GM12878 (cell line): Measurements from ENCODE around the gene GALR3. TPM values are rescaled to one million over a fixed set of nuclear protein-coding genes. Genes with fewer than 3 reads are reported as not detected.

Experiments
- ATAC-seq: fragments of 200-7000 bp; cut with Tn5 transposase; 3 replicates; pipeline ENCODE4 v1.9.1; 2020; ENCODE audit warnings: mild to moderate bottlenecking, moderate library complexity
- BruUV-seq: library from RNA; stranded (reverse); fragments of 400-500 nt; replicated peaks from 2 replicates; lab custom pipeline; 2021; lab: Mats Ljungman, UMichigan
- CTCF ChIA-PET: fragments of 300-600 bp; sonication (Branson Sonifier 250); formaldehyde crosslinking; extraction: SDS; loops from one replicate; lab custom pipeline; 2021; ENCODE audit warnings: inconsistent platforms; lab: Yijun Ruan, JAX
- POLR2A ChIA-PET: fragments of 350-600 bp; formaldehyde crosslinking; extraction: SDS; loops from one replicate; lab custom pipeline; 2021; ENCODE audit warnings: inconsistent platforms; lab: Charles Lee
- RAD21 ChIA-PET: fragments of 300-600 bp; sonication (Branson Sonifier 250); formaldehyde crosslinking; loops from one replicate; lab custom pipeline; 2023; ENCODE audit warnings: antibody characterized with exemption; ENCODE audit not compliant: unreplicated experiment; lab: Charles Lee
- SMC1A ChIA-PET: fragments of 300-600 bp; sonication (Branson Sonifier 250); formaldehyde crosslinking; loops from one replicate; lab custom pipeline; 2023; ENCODE audit not compliant: unreplicated experiment, uncharacterized antibody; lab: Charles Lee
- DNase-seq: peaks from one replicate; pipeline ENCODE4 v3.0.0-alpha.2; 2011; ENCODE audit warnings: low read depth, low spot score
- FAIRE-seq: peaks from 3 replicates; lab custom pipeline; 2011; peaks lifted over from hg19 to GRCh38; lab: Jason Lieb, UNC
- H2AFZ ChIP-seq: 2 replicates; pipeline ENCODE4 v1.6.0; 2011; ENCODE audit warnings: low read depth, low read length, control low read depth; ENCODE audit not compliant: control insufficient read depth
- H3K27ac ChIP-seq: 2 replicates; pipeline ENCODE4 v1.5.1; 2011; ENCODE audit warnings: control low read depth; ENCODE audit not compliant: control insufficient read depth, insufficient read depth
- H3K27me3 ChIP-seq, 2 experiments: replicated peaks in 1 of 2; 2 replicates each; pipeline versions ENCODE4 v1.6.0 to v1.6.1; 2011; ENCODE audit warnings: low read length in 1 of 2; ENCODE audit not compliant: control insufficient read depth in 2 of 2, insufficient read depth in 2 of 2
- H3K36me3 ChIP-seq, 2 experiments: 2 replicates each; pipeline ENCODE4 v1.5.1; 2011; ENCODE audit warnings: low read length in 1 of 2; ENCODE audit not compliant: control insufficient read depth in 2 of 2, insufficient read depth in 2 of 2
- H3K4me1 ChIP-seq: 2 replicates; pipeline ENCODE4 v1.6.1; 2011; ENCODE audit warnings: mild to moderate bottlenecking, low read length, moderate library complexity, mixed read lengths; ENCODE audit not compliant: control insufficient read depth, insufficient read depth
- H3K4me2 ChIP-seq: 2 replicates; pipeline ENCODE4 v1.6.0; 2011; ENCODE audit warnings: control low read depth; ENCODE audit not compliant: control insufficient read depth, insufficient read depth
- H3K4me3 ChIP-seq: fragments of 200-600 bp; sonication (generic); 2 replicates; pipeline ENCODE4 v1.5.1; 2016
- H3K79me2 ChIP-seq: 2 replicates; pipeline ENCODE4 v1.6.0; 2011; ENCODE audit warnings: low read length; ENCODE audit not compliant: control insufficient read depth, insufficient read depth
- H3K9ac ChIP-seq: 2 replicates; pipeline ENCODE4 v1.8.0; 2011; ENCODE audit warnings: low read length, control low read depth, mixed read lengths; ENCODE audit not compliant: control insufficient read depth, insufficient read depth
- H3K9me3 ChIP-seq: replicated peaks from 3 replicates; pipeline ENCODE4 v1.5.1; 2011; ENCODE audit warnings: mild to moderate bottlenecking, low read length; ENCODE audit not compliant: control insufficient read depth, insufficient read depth
- H4K20me1 ChIP-seq: 2 replicates; pipeline ENCODE4 v1.6.0; 2011; ENCODE audit not compliant: control insufficient read depth, insufficient read depth
- ATF3 ChIP-seq: IDR thresholded peaks from 2 replicates; pipeline ENCODE4 v1.6.1; 2011; ENCODE audit warnings: low read depth, mild to moderate bottlenecking, low read length, moderate library complexity, borderline replicate concordance; ENCODE audit errors: extremely low read depth
- BCL3 ChIP-seq: IDR thresholded peaks from 2 replicates; pipeline ENCODE4 v1.6.1; 2011; ENCODE audit warnings: borderline replicate concordance, low read depth, mild to moderate bottlenecking, moderate library complexity, low read length; ENCODE audit not compliant: insufficient read depth, poor library complexity, severe bottlenecking
- CHD1 ChIP-seq: IDR thresholded peaks from 2 replicates; pipeline ENCODE4 v1.6.1; 2012; ENCODE audit warnings: low read depth, low read length, improper control_type of control experiment
- FOS ChIP-seq: IDR thresholded peaks from 3 replicates; pipeline ENCODE4 v1.6.1; 2011; ENCODE audit warnings: borderline replicate concordance; ENCODE audit not compliant: insufficient read length; ENCODE audit errors: extremely low read depth
- FOXM1 ChIP-seq: IDR thresholded peaks from 2 replicates; pipeline ENCODE4 v1.6.1; 2012; ENCODE audit warnings: low read depth, mild to moderate bottlenecking, inconsistent platforms, low read length, moderate library complexity
- MTA3 ChIP-seq: IDR thresholded peaks from 2 replicates; pipeline ENCODE4 v1.6.1; 2012; ENCODE audit warnings: low read length, inconsistent platforms, borderline replicate concordance
- PAX8 ChIP-seq: fragments of 450-650 bp; IDR thresholded peaks from 2 replicates; pipeline ENCODE4 v1.6.1; 2017; ENCODE audit warnings: mild to moderate bottlenecking, moderate library complexity
- RB1 ChIP-seq: fragments of 450-650 bp; formaldehyde crosslinking; IDR thresholded peaks from 2 replicates; pipeline ENCODE4 v1.6.1; 2017; ENCODE audit warnings: mild to moderate bottlenecking, borderline replicate concordance
- SMAD5 ChIP-seq: IDR thresholded peaks from 2 replicates; pipeline ENCODE4 v1.6.1; 2016; ENCODE audit warnings: antibody characterized with exemption, low read depth
- SMARCA5 ChIP-seq: fragments of 450-650 bp; IDR thresholded peaks from 2 replicates; pipeline ENCODE4 v1.6.1; 2017; ENCODE audit warnings: mild to moderate bottlenecking
- SREBF2 ChIP-seq: IDR thresholded peaks from 2 replicates; pipeline ENCODE4 v1.6.1; 2012; ENCODE audit warnings: mild to moderate bottlenecking, low read length
- TAF1 ChIP-seq: IDR thresholded peaks from 2 replicates; pipeline ENCODE4 v1.6.1; 2011; ENCODE audit warnings: mild to moderate bottlenecking, low read depth, low read length, borderline replicate concordance
- ZBTB4 ChIP-seq: fragments of 450-650 bp; formaldehyde crosslinking; IDR thresholded peaks from 2 replicates; pipeline ENCODE4 v1.4.0; 2022; ENCODE audit warnings: mild to moderate bottlenecking, moderate library complexity
- WGBS: methylation state at CpG from one replicate; pipeline ENCODE4 v1.1.6; 2016; ENCODE audit warnings: low lambda C conversion rate; ENCODE audit not compliant: insufficient replicate concordance, insufficient coverage; ENCODE audit errors: missing lambda C conversion rate; 5-methylcytosine and 5-hydroxymethylcytosine counted together
- in situ Hi-C: fragments of 300-500 bp; cut with MboI; formaldehyde crosslinking; loops from 9 replicates; pipeline ENCODE4 v1.14.3; 2018; ENCODE audit warnings: mixed read lengths
- intact Hi-C: fragments of 100-400 bp; cut with micrococcal nuclease; formaldehyde crosslinking; loops from one replicate; pipeline ENCODE4 v1.14.2; 2022; ENCODE audit not compliant: unreplicated experiment
- polyA plus RNA-seq, 11 experiments: library from polyadenylated mRNA; depleted of rRNA in 4 of 11; unstranded in 6 of 11; stranded (reverse) in 5 of 11; fragments of >200 nt; fragmentation: Nextera tagmentation in 4 of 11; fragmentation: Illumina TruSeq in 1 of 11; extraction: Ambion mirVana in 4 of 11; extraction: Trizol in 1 of 11; gene quantifications; 1 replicate in 1 of 11; 2 replicates in 10 of 11; pipeline versions ENCODE4 v1.2.1 to v1.2.3, GENCODE V29; 2011 to 2016; ENCODE audit warnings: inconsistent platforms in 2 of 11, missing spikeins in 2 of 11, low read depth in 1 of 11
- total RNA-seq, 4 experiments: library from RNA; depleted of rRNA in 3 of 4; stranded (reverse); fragments of >200 nt in 3 of 4; fragmentation: Illumina TruSeq in 1 of 4; extraction: Trizol in 1 of 4; gene quantifications; 2 replicates each; pipeline versions ENCODE4 v1.2.1 to v1.2.3, GENCODE V29; 2013 to 2021
- TF ChIP-seq, protein P1 (sequence below): IDR thresholded peaks from 2 replicates; pipeline ENCODE4 v1.6.1; 2012; ENCODE audit warnings: low read depth, low read length, improper control_type of control experiment
- TF ChIP-seq, protein P2 (sequence below): fragments of 450-650 bp; IDR thresholded peaks from 2 replicates; pipeline ENCODE4 v1.6.1; 2017; ENCODE audit warnings: low read depth, mild to moderate bottlenecking, moderate library complexity

The GALR3 gene
- total and polyA plus RNA-seq, 10 of the 15 experiments (the other 5 are each of a cell fraction or from before 2014, with no cell fraction given) = not detected

DNA sequence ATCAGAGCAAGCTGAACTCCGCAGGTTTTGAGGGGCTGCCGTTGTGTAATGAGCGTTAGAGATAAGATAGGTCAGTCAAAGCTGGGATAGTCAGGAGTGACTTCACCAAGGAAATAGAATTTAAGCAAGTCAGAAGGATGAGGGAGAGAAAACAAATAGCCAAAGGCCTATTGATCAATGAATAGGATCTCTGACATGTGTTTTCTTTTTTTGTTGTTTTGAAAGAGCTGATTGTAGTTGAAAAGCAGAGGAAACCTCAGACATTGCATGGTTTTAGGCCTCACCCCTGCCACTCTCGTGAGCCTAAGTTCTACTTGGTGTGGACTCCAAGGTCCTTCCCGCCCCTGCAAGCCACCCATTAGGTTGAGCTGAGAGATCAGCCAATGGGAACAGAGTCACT, 29.2 kb downstream of the GALR3 start (continued):
- TF ChIP-seq, protein P1, sequence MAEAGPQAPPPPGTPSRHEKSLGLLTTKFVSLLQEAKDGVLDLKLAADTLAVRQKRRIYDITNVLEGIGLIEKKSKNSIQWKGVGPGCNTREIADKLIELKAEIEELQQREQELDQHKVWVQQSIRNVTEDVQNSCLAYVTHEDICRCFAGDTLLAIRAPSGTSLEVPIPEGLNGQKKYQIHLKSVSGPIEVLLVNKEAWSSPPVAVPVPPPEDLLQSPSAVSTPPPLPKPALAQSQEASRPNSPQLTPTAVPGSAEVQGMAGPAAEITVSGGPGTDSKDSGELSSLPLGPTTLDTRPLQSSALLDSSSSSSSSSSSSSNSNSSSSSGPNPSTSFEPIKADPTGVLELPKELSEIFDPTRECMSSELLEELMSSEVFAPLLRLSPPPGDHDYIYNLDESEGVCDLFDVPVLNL = no peak
- no peak for TF ChIP-seq MTA3

DNA sequence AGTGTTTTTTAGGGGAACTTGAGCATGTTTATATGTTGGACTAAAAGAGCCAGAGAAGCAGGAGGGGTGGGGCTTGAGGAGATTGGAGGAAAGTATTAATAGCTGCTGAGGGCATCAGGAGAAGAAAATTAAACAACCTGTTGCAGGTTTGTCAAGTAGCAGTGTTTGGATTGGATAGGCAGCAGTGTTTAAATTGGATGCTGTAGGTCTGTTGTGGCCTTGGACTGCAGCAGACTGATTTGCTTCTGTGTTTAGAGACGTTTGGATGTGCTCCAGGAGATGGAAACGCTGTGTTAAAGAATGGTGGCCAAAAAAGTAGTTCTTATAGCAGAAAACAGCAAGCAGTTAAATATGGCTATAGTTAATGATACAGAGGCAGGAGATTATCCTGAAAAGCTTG, 31.8 kb downstream of the GALR3 start:
- no peak overlapping the region for H3K4me2 ChIP-seq
- ChIA-PET CTCF (interaction anchor here (0.8 to 4.7 kb wide), 6 partner anchors 8 to 442 kb away, joined by 3 to 32 read pairs (median 4); no protein-coding TSS in a partner anchor), RAD21 (no interaction called here), POLR2A (interaction anchor here (1.2 kb wide), 1 partner anchor 11 kb away, joined by 4 read pairs; the partner anchor contains the start of gene ANKRD54), SMC1A (interaction anchor here (0.5 to 2.0 kb wide), 2 partner anchors 8 to 35 kb away, joined by 3 to 8 read pairs; no protein-coding TSS in a partner anchor)
- no peak overlapping the region for H3K9ac ChIP-seq
- no peaks in the 10 kb centered on the region; the same call in 1 of the 2 replicates for H4K20me1 ChIP-seq
- no peak overlapping the region for H3K27ac ChIP-seq
- no TSS peak for BruUV-seq
- no peaks in the 10 kb centered on the region for H3K27me3 ChIP-seq
- FAIRE-seq = no peak
- DNase-seq = no peak
- WGBS = 100% methylated on average over 2 of the region's 2 CpGs
- no peaks in the 10 kb centered on the region; the same call in 1 of the 2 replicates for H3K4me1 ChIP-seq
- peaks cover 25% of the 10 kb centered on the region for H3K79me2 ChIP-seq
- in situ Hi-C loops (no loop called here), intact Hi-C loops (no loop called here)
- H3K4me3 ChIP-seq = no peak overlapping the region
- H3K9me3 ChIP-seq = no peaks in the 10 kb centered on the region
- ATAC-seq = no peak
- H2AFZ ChIP-seq = no peak overlapping the region
- peaks cover 7 to 42% of the 10 kb centered on the region in 2 experiments for H3K36me3 ChIP-seq
- no peak for TF ChIP-seq FOXM1
- TF ChIP-seq CHD1 = no peak
- TF ChIP-seq, protein P2, sequence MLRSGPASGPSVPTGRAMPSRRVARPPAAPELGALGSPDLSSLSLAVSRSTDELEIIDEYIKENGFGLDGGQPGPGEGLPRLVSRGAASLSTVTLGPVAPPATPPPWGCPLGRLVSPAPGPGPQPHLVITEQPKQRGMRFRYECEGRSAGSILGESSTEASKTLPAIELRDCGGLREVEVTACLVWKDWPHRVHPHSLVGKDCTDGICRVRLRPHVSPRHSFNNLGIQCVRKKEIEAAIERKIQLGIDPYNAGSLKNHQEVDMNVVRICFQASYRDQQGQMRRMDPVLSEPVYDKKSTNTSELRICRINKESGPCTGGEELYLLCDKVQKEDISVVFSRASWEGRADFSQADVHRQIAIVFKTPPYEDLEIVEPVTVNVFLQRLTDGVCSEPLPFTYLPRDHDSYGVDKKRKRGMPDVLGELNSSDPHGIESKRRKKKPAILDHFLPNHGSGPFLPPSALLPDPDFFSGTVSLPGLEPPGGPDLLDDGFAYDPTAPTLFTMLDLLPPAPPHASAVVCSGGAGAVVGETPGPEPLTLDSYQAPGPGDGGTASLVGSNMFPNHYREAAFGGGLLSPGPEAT = no peak
- TF ChIP-seq PAX8 = no peak
- no peak for TF ChIP-seq RB1
- no peak for TF ChIP-seq ZBTB4
- TF ChIP-seq SMAD5 = no peak
- no peak for TF ChIP-seq ATF3
- no peak for TF ChIP-seq SREBF2
- no peak for TF ChIP-seq FOS
- no peak for TF ChIP-seq SMARCA5
- no peak for TF ChIP-seq BCL3
- no peak for TF ChIP-seq TAF1
